GM12878 (cell line): ENCODE results near the gene APBB3. TPM values are rescaled to one million over a fixed set of nuclear protein-coding genes. Genes with fewer than 3 reads are reported as not detected.

Source experiments
- ATAC-seq: fragments of 200-7000 bp; cut with Tn5 transposase; 3 replicates; pipeline ENCODE4 v1.9.1; 2020; ENCODE audit warnings: mild to moderate bottlenecking, moderate library complexity
- BruUV-seq: library from RNA; stranded (reverse); fragments of 400-500 nt; replicated peaks from 2 replicates; lab custom pipeline; 2021; lab: Mats Ljungman, UMichigan
- CTCF ChIA-PET: fragments of 300-600 bp; sonication (Branson Sonifier 250); formaldehyde crosslinking; extraction: SDS; loops from one replicate; lab custom pipeline; 2021; ENCODE audit warnings: inconsistent platforms; lab: Yijun Ruan, JAX
- POLR2A ChIA-PET: fragments of 350-600 bp; formaldehyde crosslinking; extraction: SDS; loops from one replicate; lab custom pipeline; 2021; ENCODE audit warnings: inconsistent platforms; lab: Charles Lee
- RAD21 ChIA-PET: fragments of 300-600 bp; sonication (Branson Sonifier 250); formaldehyde crosslinking; loops from one replicate; lab custom pipeline; 2023; ENCODE audit warnings: antibody characterized with exemption; ENCODE audit not compliant: unreplicated experiment; lab: Charles Lee
- SMC1A ChIA-PET: fragments of 300-600 bp; sonication (Branson Sonifier 250); formaldehyde crosslinking; loops from one replicate; lab custom pipeline; 2023; ENCODE audit not compliant: unreplicated experiment, uncharacterized antibody; lab: Charles Lee
- DNase-seq: peaks from one replicate; pipeline ENCODE4 v3.0.0-alpha.2; 2011; ENCODE audit warnings: low read depth, low spot score
- FAIRE-seq: peaks from 3 replicates; lab custom pipeline; 2011; peaks lifted over from hg19 to GRCh38; lab: Jason Lieb, UNC
- H2AFZ ChIP-seq: 2 replicates; pipeline ENCODE4 v1.6.0; 2011; ENCODE audit warnings: low read depth, low read length, control low read depth; ENCODE audit not compliant: control insufficient read depth
- H3K27ac ChIP-seq: 2 replicates; pipeline ENCODE4 v1.5.1; 2011; ENCODE audit warnings: control low read depth; ENCODE audit not compliant: control insufficient read depth, insufficient read depth
- H3K27me3 ChIP-seq, 2 experiments: replicated peaks in 1 of 2; 2 replicates each; pipeline versions ENCODE4 v1.6.0 to v1.6.1; 2011; ENCODE audit warnings: low read length in 1 of 2; ENCODE audit not compliant: control insufficient read depth in 2 of 2, insufficient read depth in 2 of 2
- H3K36me3 ChIP-seq, 2 experiments: 2 replicates each; pipeline ENCODE4 v1.5.1; 2011; ENCODE audit warnings: low read length in 1 of 2; ENCODE audit not compliant: control insufficient read depth in 2 of 2, insufficient read depth in 2 of 2
- H3K4me1 ChIP-seq: 2 replicates; pipeline ENCODE4 v1.6.1; 2011; ENCODE audit warnings: mild to moderate bottlenecking, low read length, moderate library complexity, mixed read lengths; ENCODE audit not compliant: control insufficient read depth, insufficient read depth
- H3K4me2 ChIP-seq: 2 replicates; pipeline ENCODE4 v1.6.0; 2011; ENCODE audit warnings: control low read depth; ENCODE audit not compliant: control insufficient read depth, insufficient read depth
- H3K4me3 ChIP-seq: fragments of 200-600 bp; sonication (generic); 2 replicates; pipeline ENCODE4 v1.5.1; 2016
- H3K79me2 ChIP-seq: 2 replicates; pipeline ENCODE4 v1.6.0; 2011; ENCODE audit warnings: low read length; ENCODE audit not compliant: control insufficient read depth, insufficient read depth
- H3K9ac ChIP-seq: 2 replicates; pipeline ENCODE4 v1.8.0; 2011; ENCODE audit warnings: low read length, control low read depth, mixed read lengths; ENCODE audit not compliant: control insufficient read depth, insufficient read depth
- H3K9me3 ChIP-seq: replicated peaks from 3 replicates; pipeline ENCODE4 v1.5.1; 2011; ENCODE audit warnings: mild to moderate bottlenecking, low read length; ENCODE audit not compliant: control insufficient read depth, insufficient read depth
- H4K20me1 ChIP-seq: 2 replicates; pipeline ENCODE4 v1.6.0; 2011; ENCODE audit not compliant: control insufficient read depth, insufficient read depth
- CHD4 ChIP-seq: fragments of 200-600 bp; sonication (generic); IDR thresholded peaks from 2 replicates; pipeline ENCODE4 v1.6.1; 2016; ENCODE audit warnings: mild to moderate bottlenecking
- FOXM1 ChIP-seq: IDR thresholded peaks from 2 replicates; pipeline ENCODE4 v1.6.1; 2012; ENCODE audit warnings: low read depth, mild to moderate bottlenecking, inconsistent platforms, low read length, moderate library complexity
- IKZF1 ChIP-seq: fragments of 450-650 bp; conservative IDR thresholded peaks from 2 replicates; pipeline ENCODE4 v1.6.1; 2017; ENCODE audit warnings: antibody characterized with exemption, mild to moderate bottlenecking
- MXI1 ChIP-seq: fragments of 150-350 bp; IDR thresholded peaks from 2 replicates; pipeline ENCODE4 v1.6.1; 2011; ENCODE audit warnings: low read depth, mild to moderate bottlenecking, inconsistent platforms, low read length, improper control_type of control experiment
- PAX8 ChIP-seq: fragments of 450-650 bp; IDR thresholded peaks from 2 replicates; pipeline ENCODE4 v1.6.1; 2017; ENCODE audit warnings: mild to moderate bottlenecking, moderate library complexity
- POLR2AphosphoS5 ChIP-seq: IDR thresholded peaks from 2 replicates; pipeline ENCODE4 v1.6.1; 2011; ENCODE audit warnings: mild to moderate bottlenecking, low read length, inconsistent platforms
- RAD21 ChIP-seq: IDR thresholded peaks from 2 replicates; pipeline ENCODE4 v1.6.1; 2011; ENCODE audit warnings: mild to moderate bottlenecking, low read depth, low read length, moderate library complexity; ENCODE audit not compliant: insufficient read depth
- ZBED1 ChIP-seq: IDR thresholded peaks from 2 replicates; pipeline ENCODE4 v1.6.1; 2016; ENCODE audit warnings: borderline replicate concordance
- WGBS: methylation state at CpG from one replicate; pipeline ENCODE4 v1.1.6; 2016; ENCODE audit warnings: low lambda C conversion rate; ENCODE audit not compliant: insufficient replicate concordance, insufficient coverage; ENCODE audit errors: missing lambda C conversion rate; 5-methylcytosine and 5-hydroxymethylcytosine counted together
- in situ Hi-C: fragments of 300-500 bp; cut with MboI; formaldehyde crosslinking; loops from 9 replicates; pipeline ENCODE4 v1.14.3; 2018; ENCODE audit warnings: mixed read lengths
- intact Hi-C: fragments of 100-400 bp; cut with micrococcal nuclease; formaldehyde crosslinking; loops from one replicate; pipeline ENCODE4 v1.14.2; 2022; ENCODE audit not compliant: unreplicated experiment
- polyA plus RNA-seq, 11 experiments: library from polyadenylated mRNA; depleted of rRNA in 4 of 11; unstranded in 6 of 11; stranded (reverse) in 5 of 11; fragments of >200 nt; fragmentation: Nextera tagmentation in 4 of 11; fragmentation: Illumina TruSeq in 1 of 11; extraction: Ambion mirVana in 4 of 11; extraction: Trizol in 1 of 11; gene quantifications; 1 replicate in 1 of 11; 2 replicates in 10 of 11; pipeline versions ENCODE4 v1.2.1 to v1.2.3, GENCODE V29; 2011 to 2016; ENCODE audit warnings: inconsistent platforms in 2 of 11, missing spikeins in 2 of 11, low read depth in 1 of 11
- total RNA-seq, 4 experiments: library from RNA; depleted of rRNA in 3 of 4; stranded (reverse); fragments of >200 nt in 3 of 4; fragmentation: Illumina TruSeq in 1 of 4; extraction: Trizol in 1 of 4; gene quantifications; 2 replicates each; pipeline versions ENCODE4 v1.2.1 to v1.2.3, GENCODE V29; 2013 to 2021
- TF ChIP-seq, protein P1 (sequence below): fragments of 450-650 bp; IDR thresholded peaks from 2 replicates; pipeline ENCODE4 v1.6.1; 2016; ENCODE audit warnings: mild to moderate bottlenecking
- TF ChIP-seq, protein P2 (sequence below): IDR thresholded peaks from 2 replicates; pipeline ENCODE4 v1.6.1; 2012; ENCODE audit warnings: low read length, inconsistent platforms
- TF ChIP-seq, protein P3 (sequence below): fragments of 450-650 bp; IDR thresholded peaks from 2 replicates; pipeline ENCODE4 v1.6.1; 2017; ENCODE audit warnings: borderline replicate concordance
- TF ChIP-seq, protein P4 (sequence below): IDR thresholded peaks from 2 replicates; pipeline ENCODE4 v1.6.1; 2011; ENCODE audit warnings: borderline replicate concordance, low read depth, mild to moderate bottlenecking, moderate library complexity, mixed read lengths, low read length; ENCODE audit not compliant: insufficient read depth; ENCODE audit errors: extremely low read length
- TF ChIP-seq, protein P5 (sequence below): fragments of 450-650 bp; IDR thresholded peaks from 2 replicates; pipeline ENCODE4 v1.6.1; 2017; ENCODE audit warnings: low read depth, mild to moderate bottlenecking, moderate library complexity

Gene APBB3
- total and polyA plus RNA-seq, 10 of the 15 experiments (the other 5 are each of a cell fraction or from before 2014, with no cell fraction given), result 0.35 to 33.3 (median 14.3) TPM

DNA sequence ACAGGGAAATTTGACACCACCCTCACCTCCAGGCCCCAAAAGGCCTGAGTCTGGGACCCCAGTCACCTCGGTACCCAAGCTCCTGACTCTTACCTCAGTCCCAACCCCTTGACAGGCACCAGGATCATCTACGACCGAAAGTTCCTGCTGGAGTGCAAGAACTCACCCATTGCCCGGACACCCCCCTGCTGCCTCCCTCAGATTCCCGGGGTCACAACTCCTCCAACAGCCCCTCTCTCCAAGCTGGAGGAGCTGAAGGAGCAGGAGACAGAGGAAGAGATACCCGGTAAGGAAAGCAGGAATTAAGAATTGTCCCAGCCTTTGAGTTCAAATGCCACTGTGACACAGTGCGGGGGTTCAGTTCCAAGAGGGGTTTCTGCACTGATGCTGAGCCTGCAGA is 15.6 kb downstream of the APBB3 start (continued):
- TF ChIP-seq, protein P1, sequence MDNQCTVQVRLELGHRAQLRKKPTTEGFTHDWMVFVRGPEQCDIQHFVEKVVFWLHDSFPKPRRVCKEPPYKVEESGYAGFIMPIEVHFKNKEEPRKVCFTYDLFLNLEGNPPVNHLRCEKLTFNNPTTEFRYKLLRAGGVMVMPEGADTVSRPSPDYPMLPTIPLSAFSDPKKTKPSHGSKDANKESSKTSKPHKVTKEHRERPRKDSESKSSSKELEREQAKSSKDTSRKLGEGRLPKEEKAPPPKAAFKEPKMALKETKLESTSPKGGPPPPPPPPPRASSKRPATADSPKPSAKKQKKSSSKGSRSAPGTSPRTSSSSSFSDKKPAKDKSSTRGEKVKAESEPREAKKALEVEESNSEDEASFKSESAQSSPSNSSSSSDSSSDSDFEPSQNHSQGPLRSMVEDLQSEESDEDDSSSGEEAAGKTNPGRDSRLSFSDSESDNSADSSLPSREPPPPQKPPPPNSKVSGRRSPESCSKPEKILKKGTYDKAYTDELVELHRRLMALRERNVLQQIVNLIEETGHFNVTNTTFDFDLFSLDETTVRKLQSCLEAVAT, result no peak

DNA sequence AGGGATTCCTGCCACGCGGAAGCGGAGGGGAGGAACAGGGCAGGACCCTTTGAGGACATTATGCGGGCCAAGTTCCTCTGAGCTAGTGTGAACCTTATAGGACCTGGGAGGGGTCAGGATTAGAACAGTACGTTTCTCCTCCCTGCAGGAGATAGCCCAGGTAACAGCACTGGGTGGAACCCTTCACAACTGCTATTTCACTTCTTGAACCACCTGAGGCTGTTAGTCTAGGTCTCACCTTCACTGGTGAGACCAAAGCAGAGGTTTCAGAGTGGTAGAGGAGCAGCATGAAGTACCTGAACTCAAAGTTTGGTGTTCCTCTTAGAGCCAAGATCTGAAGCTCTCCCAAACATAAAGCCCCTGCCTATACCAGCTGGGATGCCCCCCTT is 16.1 kb downstream of the APBB3 start:
- TF ChIP-seq CHD4 (no peak), MXI1 (no peak), ZBED1 (0 out of 2 replicates have a peak, but pooled peaks have one; percentile 36), RAD21 (no peak), PAX8 (no peak), POLR2AphosphoS5 (peak; percentile 16; the same call in 1 of the 2 replicates), IKZF1 (no peak), FOXM1 (0 out of 2 replicates have a peak, but pooled peaks have one; percentile 28)
- TF ChIP-seq, protein P2, sequence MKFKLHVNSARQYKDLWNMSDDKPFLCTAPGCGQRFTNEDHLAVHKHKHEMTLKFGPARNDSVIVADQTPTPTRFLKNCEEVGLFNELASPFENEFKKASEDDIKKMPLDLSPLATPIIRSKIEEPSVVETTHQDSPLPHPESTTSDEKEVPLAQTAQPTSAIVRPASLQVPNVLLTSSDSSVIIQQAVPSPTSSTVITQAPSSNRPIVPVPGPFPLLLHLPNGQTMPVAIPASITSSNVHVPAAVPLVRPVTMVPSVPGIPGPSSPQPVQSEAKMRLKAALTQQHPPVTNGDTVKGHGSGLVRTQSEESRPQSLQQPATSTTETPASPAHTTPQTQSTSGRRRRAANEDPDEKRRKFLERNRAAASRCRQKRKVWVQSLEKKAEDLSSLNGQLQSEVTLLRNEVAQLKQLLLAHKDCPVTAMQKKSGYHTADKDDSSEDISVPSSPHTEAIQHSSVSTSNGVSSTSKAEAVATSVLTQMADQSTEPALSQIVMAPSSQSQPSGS, result peak; percentile 32; the same call in 1 of the 2 replicates
- TF ChIP-seq, protein P3, sequence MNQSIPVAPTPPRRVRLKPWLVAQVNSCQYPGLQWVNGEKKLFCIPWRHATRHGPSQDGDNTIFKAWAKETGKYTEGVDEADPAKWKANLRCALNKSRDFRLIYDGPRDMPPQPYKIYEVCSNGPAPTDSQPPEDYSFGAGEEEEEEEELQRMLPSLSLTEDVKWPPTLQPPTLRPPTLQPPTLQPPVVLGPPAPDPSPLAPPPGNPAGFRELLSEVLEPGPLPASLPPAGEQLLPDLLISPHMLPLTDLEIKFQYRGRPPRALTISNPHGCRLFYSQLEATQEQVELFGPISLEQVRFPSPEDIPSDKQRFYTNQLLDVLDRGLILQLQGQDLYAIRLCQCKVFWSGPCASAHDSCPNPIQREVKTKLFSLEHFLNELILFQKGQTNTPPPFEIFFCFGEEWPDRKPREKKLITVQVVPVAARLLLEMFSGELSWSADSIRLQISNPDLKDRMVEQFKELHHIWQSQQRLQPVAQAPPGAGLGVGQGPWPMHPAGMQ, result no peak
- TF ChIP-seq, protein P4, sequence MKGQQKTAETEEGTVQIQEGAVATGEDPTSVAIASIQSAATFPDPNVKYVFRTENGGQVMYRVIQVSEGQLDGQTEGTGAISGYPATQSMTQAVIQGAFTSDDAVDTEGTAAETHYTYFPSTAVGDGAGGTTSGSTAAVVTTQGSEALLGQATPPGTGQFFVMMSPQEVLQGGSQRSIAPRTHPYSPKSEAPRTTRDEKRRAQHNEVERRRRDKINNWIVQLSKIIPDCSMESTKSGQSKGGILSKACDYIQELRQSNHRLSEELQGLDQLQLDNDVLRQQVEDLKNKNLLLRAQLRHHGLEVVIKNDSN, result no peak
- TF ChIP-seq, protein P5, sequence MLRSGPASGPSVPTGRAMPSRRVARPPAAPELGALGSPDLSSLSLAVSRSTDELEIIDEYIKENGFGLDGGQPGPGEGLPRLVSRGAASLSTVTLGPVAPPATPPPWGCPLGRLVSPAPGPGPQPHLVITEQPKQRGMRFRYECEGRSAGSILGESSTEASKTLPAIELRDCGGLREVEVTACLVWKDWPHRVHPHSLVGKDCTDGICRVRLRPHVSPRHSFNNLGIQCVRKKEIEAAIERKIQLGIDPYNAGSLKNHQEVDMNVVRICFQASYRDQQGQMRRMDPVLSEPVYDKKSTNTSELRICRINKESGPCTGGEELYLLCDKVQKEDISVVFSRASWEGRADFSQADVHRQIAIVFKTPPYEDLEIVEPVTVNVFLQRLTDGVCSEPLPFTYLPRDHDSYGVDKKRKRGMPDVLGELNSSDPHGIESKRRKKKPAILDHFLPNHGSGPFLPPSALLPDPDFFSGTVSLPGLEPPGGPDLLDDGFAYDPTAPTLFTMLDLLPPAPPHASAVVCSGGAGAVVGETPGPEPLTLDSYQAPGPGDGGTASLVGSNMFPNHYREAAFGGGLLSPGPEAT, result no peak
- TF ChIP-seq, all 136 proteins: peak for 4
- peaks cover 8% of the 10 kb centered on the region for H3K79me2 ChIP-seq
- H3K9me3 ChIP-seq, result no peaks in the 10 kb centered on the region
- DNase-seq (no peak), ATAC-seq (peak; percentile 12), FAIRE-seq (no peak)
- H3K4me1 ChIP-seq, result peaks cover 19% of the 10 kb centered on the region
- H3K36me3 ChIP-seq, result peaks cover 18 to 32% of the 10 kb centered on the region in 2 experiments
- intact Hi-C loops, result no loop called here
- WGBS, result 13% methylated on average over 5 of the region's 5 CpGs
- H2AFZ ChIP-seq, result no peak overlapping the region; the same call in 1 of the 2 replicates
- CTCF ChIA-PET, result interaction anchor here (0.6 to 2.4 kb wide), 10 partner anchors 9 to 227 kb away, joined by 3 to 9 read pairs (median 7); partner anchors contain the start of genes SRA1, TMCO6 and ZMAT2
- SMC1A ChIA-PET, result interaction anchor here (0.8 to 2.3 kb wide), 10 partner anchors 10 to 171 kb away, joined by 3 to 9 read pairs (median 4); partner anchors contain the start of genes HARS1 and HARS2
- H4K20me1 ChIP-seq, result no peaks in the 10 kb centered on the region
- in situ Hi-C loops, result no loop called here
- RAD21 ChIA-PET, result interaction anchor here (1.1 to 2.1 kb wide), 4 partner anchors 10 to 146 kb away, joined by 3 to 7 read pairs (median 4); no protein-coding TSS in a partner anchor
- no peaks in the 10 kb centered on the region for H3K27me3 ChIP-seq
- H3K9ac ChIP-seq, result peak overlapping the region; percentile 66
- no TSS peak for BruUV-seq
- peak overlapping the region; percentile 77 for H3K27ac ChIP-seq
- H3K4me2 ChIP-seq, result peak overlapping the region; percentile 100
- peak overlapping the region; percentile 66; the same call in 1 of the 2 replicates for H3K4me3 ChIP-seq
- POLR2A ChIA-PET, result interaction anchor here (0.7 to 3.0 kb wide), 8 partner anchors 9 to 147 kb away, joined by 3 to 23 read pairs (median 6); partner anchors contain the start of genes ANKHD1, APBB3 and SRA1
